Measurements from ENCODE around the gene GATAD2B. TPM values are rescaled to one million over a fixed set of nuclear protein-coding genes. Genes with fewer than 3 reads are reported as not detected.

Gene GATAD2B
- 22.8 and 23.4 TPM in 2 replicates for polyA plus RNA-seq (2013)

DNA sequence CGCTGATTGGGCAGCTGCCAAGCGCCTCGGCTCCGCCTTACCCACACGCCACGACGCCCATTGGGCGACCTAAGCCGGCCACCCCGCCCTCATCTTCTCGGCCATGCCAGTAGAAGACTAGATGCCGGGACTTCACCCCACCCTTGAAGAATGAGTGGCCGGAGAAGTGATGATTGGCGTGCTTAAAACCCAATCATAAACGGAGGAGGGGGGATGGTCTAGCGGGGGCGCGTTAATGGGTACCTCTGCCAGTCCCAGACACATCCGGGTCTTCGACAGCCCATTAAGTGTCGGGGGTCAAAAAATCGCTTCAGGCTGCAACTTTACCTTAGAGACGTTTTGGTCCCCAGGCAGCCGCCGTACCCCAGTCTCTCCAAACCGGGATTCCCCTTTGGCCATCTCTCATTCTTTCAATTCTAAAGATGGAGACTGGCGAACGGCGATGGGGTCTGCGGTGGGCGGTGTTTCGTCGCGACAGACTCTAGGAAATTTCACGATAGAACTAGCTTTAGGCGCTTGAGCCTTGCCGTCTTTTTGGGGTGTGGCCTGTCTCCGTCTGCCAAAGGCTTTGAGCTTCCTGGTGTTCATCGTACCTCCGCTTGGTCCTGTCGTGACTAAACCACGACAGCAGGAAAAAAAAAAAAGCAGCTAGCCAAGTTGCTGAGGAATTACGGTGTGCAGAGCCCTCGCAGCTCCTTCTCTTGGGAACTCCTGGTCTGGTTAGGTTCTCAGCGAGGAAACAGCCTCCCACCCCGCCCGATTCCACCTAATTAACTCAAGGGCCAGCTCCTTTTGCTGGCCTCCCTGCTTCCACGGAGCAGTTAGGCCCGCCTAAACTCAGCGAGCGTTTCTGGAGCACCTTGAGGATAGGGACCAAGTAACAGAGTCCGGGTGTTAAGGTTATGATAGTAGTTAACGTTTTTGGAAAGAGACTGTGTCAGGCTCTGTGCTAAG lies at the start of gene GATAD2B:
Gene GATAD2B (minus strand): TSS at position 1 of the 954 bp plus-strand sequence. CDS start 94,625 bp downstream, outside the sequence.
- Histone ChIP-seq H4K8ac (ENCODE audit: low read depth, low read length) (peak within 1 kb of the TSS; percentile 97), H3K9me3 (ENCODE audit: insufficient read depth, low read depth, low read length) (no peaks in the 10 kb centered on the region), H3K4me1 (ENCODE audit: control insufficient read depth in 1 of 2, insufficient read depth in 2 of 2, low read length in 2 of 2) (peaks cover 8 to 9% of the 10 kb centered on the region in 2 experiments), H2BK120ac (ENCODE audit: insufficient read depth, low read length, poor library complexity) (peak within 1 kb of the TSS; percentile 90), H2BK12ac (ENCODE audit: low read length) (peak within 1 kb of the TSS; percentile 63), H3K14ac (ENCODE audit: low read length) (peak within 1 kb of the TSS; percentile 99), H3K23ac (ENCODE audit: low read length) (no peak within 1 kb of the TSS), H2AK5ac (ENCODE audit: low read length) (no peak within 1 kb of the TSS), H3K9ac (ENCODE audit: low read length) (peak within 1 kb of the TSS; percentile 91), H3K4me2 (ENCODE audit: low read length) (peak within 1 kb of the TSS; percentile 86), H3K27me3 (ENCODE audit: insufficient read depth, low read length) (no peaks in the 10 kb centered on the region), H4K91ac (ENCODE audit: low read depth, low read length) (peak within 1 kb of the TSS; percentile 97), H4K12ac (ENCODE audit: low read depth, low read length) (peak within 1 kb of the TSS; percentile 93), H2AFZ (ENCODE audit: insufficient read depth, low read length, poor library complexity) (peak within 1 kb of the TSS; percentile 85), H3K27ac (ENCODE audit: low read depth, low read length) (peak within 1 kb of the TSS; percentile 99), H3K79me1 (ENCODE audit: low read length) (peaks cover 14% of the 10 kb centered on the region), H3K79me2 (ENCODE audit: control insufficient read depth, insufficient read depth, low read length, poor library complexity) (peaks cover 18% of the 10 kb centered on the region), H3K4me3 (ENCODE audit: low read depth, low read length) (peak within 1 kb of the TSS; percentile 93), H3K4ac (ENCODE audit: low read depth, low read length) (peak within 1 kb of the TSS; percentile 94), H3K18ac (ENCODE audit: low read length) (peak within 1 kb of the TSS; percentile 99), H2BK5ac (ENCODE audit: low read depth, low read length, poor library complexity) (peak within 1 kb of the TSS; percentile 98), H3K36me3 (ENCODE audit: control insufficient read depth in 1 of 2, insufficient read depth in 2 of 2, low read length in 2 of 2) (peaks cover 0 to 2% of the 10 kb centered on the region in 2 experiments)
- no CpG with 5 or more reads among the region's 53 CpGs for WGBS (ENCODE audit: extremely low coverage, insufficient coverage, insufficient read length)
- DNase-seq = peak; percentile 100

GRCh38 chr1:153970346-153970745 lies 47.6 kb upstream of the GATAD2B start:
- Histone ChIP-seq H2AFZ (ENCODE audit: insufficient read depth, low read length, poor library complexity) (no peak overlapping the region), H3K27me3 (ENCODE audit: insufficient read depth, low read length) (no peaks in the 10 kb centered on the region), H2AK5ac (ENCODE audit: low read length) (no peak overlapping the region), H3K9me3 (ENCODE audit: insufficient read depth, low read depth, low read length) (peaks cover 2% of the 10 kb centered on the region), H2BK12ac (ENCODE audit: low read length) (no peak overlapping the region), H2BK120ac (ENCODE audit: insufficient read depth, low read length, poor library complexity) (no peak overlapping the region), H3K9ac (ENCODE audit: low read length) (no peak overlapping the region), H3K79me1 (ENCODE audit: low read length) (peaks cover 9% of the 10 kb centered on the region), H2BK5ac (ENCODE audit: low read depth, low read length, poor library complexity) (no peak overlapping the region), H3K14ac (ENCODE audit: low read length) (no peak overlapping the region), H3K36me3 (ENCODE audit: control insufficient read depth in 1 of 2, insufficient read depth in 2 of 2, low read length in 2 of 2) (peaks cover 15 to 20% of the 10 kb centered on the region in 2 experiments), H4K91ac (ENCODE audit: low read depth, low read length) (no peak overlapping the region), H3K4me3 (ENCODE audit: low read depth, low read length) (no peak overlapping the region), H3K4ac (ENCODE audit: low read depth, low read length) (no peak overlapping the region), H3K27ac (ENCODE audit: low read depth, low read length) (no peak overlapping the region), H3K18ac (ENCODE audit: low read length) (no peak overlapping the region), H4K8ac (ENCODE audit: low read depth, low read length) (no peak overlapping the region), H3K4me1 (ENCODE audit: control insufficient read depth in 1 of 2, insufficient read depth in 2 of 2, low read length in 2 of 2) (peaks cover 6 to 10% of the 10 kb centered on the region in 2 experiments), H3K23ac (ENCODE audit: low read length) (no peak overlapping the region), H3K4me2 (ENCODE audit: low read length) (no peak overlapping the region), H3K79me2 (ENCODE audit: control insufficient read depth, insufficient read depth, low read length, poor library complexity) (peaks cover 3% of the 10 kb centered on the region), H4K12ac (ENCODE audit: low read depth, low read length) (no peak overlapping the region)
- no CpG with 5 or more reads among the region's 2 CpGs for WGBS (ENCODE audit: extremely low coverage, insufficient coverage, insufficient read length)
- no peak for DNase-seq

DNA sequence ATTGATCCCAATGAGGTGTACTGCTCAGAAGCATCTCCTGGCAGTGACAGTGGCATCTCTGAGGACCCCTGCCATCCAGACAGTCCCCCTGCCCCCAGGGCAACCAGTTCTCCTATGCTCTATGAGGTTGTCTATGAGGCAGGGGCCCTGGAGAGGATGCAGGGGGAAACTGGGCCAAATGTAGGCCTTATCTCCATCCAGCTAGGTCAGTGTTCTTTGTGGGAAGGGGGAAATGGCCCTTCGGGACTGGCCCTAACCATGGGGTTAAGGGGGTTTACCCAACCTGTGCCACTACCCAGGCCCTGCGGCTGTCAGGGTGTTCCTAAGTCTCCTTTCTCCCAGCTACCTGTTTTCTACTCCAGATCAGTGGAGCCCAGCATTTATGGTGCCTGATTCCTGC lies 46.2 kb upstream of the GATAD2B start:
- H3K27ac ChIP-seq (ENCODE audit: low read depth, low read length) = no peak overlapping the region
- no peak overlapping the region for H3K4me2 ChIP-seq (ENCODE audit: low read length)
- no peak overlapping the region for H3K23ac ChIP-seq (ENCODE audit: low read length)
- H3K4me3 ChIP-seq (ENCODE audit: low read depth, low read length) = no peak overlapping the region
- peaks cover 2% of the 10 kb centered on the region for H3K9me3 ChIP-seq (ENCODE audit: insufficient read depth, low read depth, low read length)
- H3K36me3 ChIP-seq (ENCODE audit: control insufficient read depth in 1 of 2, insufficient read depth in 2 of 2, low read length in 2 of 2) = peaks cover 8 to 12% of the 10 kb centered on the region in 2 experiments
- H4K8ac ChIP-seq (ENCODE audit: low read depth, low read length) = no peak overlapping the region
- no CpG with 5 or more reads among the region's 2 CpGs for WGBS (ENCODE audit: extremely low coverage, insufficient coverage, insufficient read length)
- no peak overlapping the region for H3K4ac ChIP-seq (ENCODE audit: low read depth, low read length)
- H3K4me1 ChIP-seq (ENCODE audit: control insufficient read depth in 1 of 2, insufficient read depth in 2 of 2, low read length in 2 of 2) = peaks cover 6 to 10% of the 10 kb centered on the region in 2 experiments
- H2BK12ac ChIP-seq (ENCODE audit: low read length) = no peak overlapping the region
- H3K79me2 ChIP-seq (ENCODE audit: control insufficient read depth, insufficient read depth, low read length, poor library complexity) = peaks cover 3% of the 10 kb centered on the region
- H2BK120ac ChIP-seq (ENCODE audit: insufficient read depth, low read length, poor library complexity) = no peak overlapping the region
- H3K27me3 ChIP-seq (ENCODE audit: insufficient read depth, low read length) = no peaks in the 10 kb centered on the region
- H2BK5ac ChIP-seq (ENCODE audit: low read depth, low read length, poor library complexity) = no peak overlapping the region
- H3K9ac ChIP-seq (ENCODE audit: low read length) = no peak overlapping the region
- H3K79me1 ChIP-seq (ENCODE audit: low read length) = peaks cover 12% of the 10 kb centered on the region
- H2AK5ac ChIP-seq (ENCODE audit: low read length) = no peak overlapping the region
- no peak overlapping the region for H4K91ac ChIP-seq (ENCODE audit: low read depth, low read length)
- no peak overlapping the region for H4K12ac ChIP-seq (ENCODE audit: low read depth, low read length)
- H2AFZ ChIP-seq (ENCODE audit: insufficient read depth, low read length, poor library complexity) = no peak overlapping the region
- H3K14ac ChIP-seq (ENCODE audit: low read length) = no peak overlapping the region
- DNase-seq = no peak
- no peak overlapping the region for H3K18ac ChIP-seq (ENCODE audit: low read length)

GRCh38 chr1:153968408-153968807 lies 45.6 kb upstream of the GATAD2B start:
- no peak overlapping the region for H3K23ac ChIP-seq (ENCODE audit: low read length)
- WGBS (ENCODE audit: extremely low coverage, insufficient coverage, insufficient read length) = no CpG with 5 or more reads among the region's 13 CpGs

More at GRCh38 chr1:153968408-153968807, 45.6 kb upstream of the GATAD2B start:
- Histone ChIP-seq H3K9ac (ENCODE audit: low read length) (peak overlapping the region; percentile 0), H2BK120ac (ENCODE audit: insufficient read depth, low read length, poor library complexity) (no peak overlapping the region), H3K4me2 (ENCODE audit: low read length) (peak overlapping the region; percentile 86), H3K4me3 (ENCODE audit: low read depth, low read length) (no peak overlapping the region), H3K18ac (ENCODE audit: low read length) (peak overlapping the region; percentile 5), H3K79me1 (ENCODE audit: low read length) (peaks cover 16% of the 10 kb centered on the region), H2AFZ (ENCODE audit: insufficient read depth, low read length, poor library complexity) (no peak overlapping the region), H3K4ac (ENCODE audit: low read depth, low read length) (peak overlapping the region; percentile 9), H2AK5ac (ENCODE audit: low read length) (peak overlapping the region; percentile 67), H3K14ac (ENCODE audit: low read length) (peak overlapping the region; percentile 64), H3K79me2 (ENCODE audit: control insufficient read depth, insufficient read depth, low read length, poor library complexity) (peaks cover 3% of the 10 kb centered on the region), H3K9me3 (ENCODE audit: insufficient read depth, low read depth, low read length) (no peaks in the 10 kb centered on the region), H3K4me1 (ENCODE audit: control insufficient read depth in 1 of 2, insufficient read depth in 2 of 2, low read length in 2 of 2) (peaks cover 6 to 10% of the 10 kb centered on the region in 2 experiments), H3K27ac (ENCODE audit: low read depth, low read length) (no peak overlapping the region), H4K12ac (ENCODE audit: low read depth, low read length) (peak overlapping the region; percentile 82), H3K36me3 (ENCODE audit: control insufficient read depth in 1 of 2, insufficient read depth in 2 of 2, low read length in 2 of 2) (peaks cover 2 to 7% of the 10 kb centered on the region in 2 experiments), H4K8ac (ENCODE audit: low read depth, low read length) (peak overlapping the region; percentile 75), H2BK12ac (ENCODE audit: low read length) (no peak overlapping the region), H2BK5ac (ENCODE audit: low read depth, low read length, poor library complexity) (no peak overlapping the region), H3K27me3 (ENCODE audit: insufficient read depth, low read length) (no peaks in the 10 kb centered on the region), H4K91ac (ENCODE audit: low read depth, low read length) (peak overlapping the region; percentile 69)
- no peak for DNase-seq

Data from trophoblast cell (in vitro differentiated cells and primary cell).